Measurements from ENCODE around the gene PRAMEF20.
"Not testable (repeated sequence)": the region's sequence is repeated elsewhere in the genome, so short reads cannot be mapped to it uniquely, and the experiment has no call there.

- TF ChIP-seq CTCF, POLR2A (IDR thresholded peaks at IDR 0.05): not testable (repeated sequence)
Measured at GRCh38 chr1:13378983-13379382, 31.3 kb upstream of the PRAMEF20 start.
